Measurements from ENCODE around the gene SLC12A3. TPM values are rescaled to one million over a fixed set of nuclear protein-coding genes. Genes with fewer than 3 reads are reported as not detected.
A peak's percentile ranks its signal among the peaks of the same experiment; 100 is the strongest.

The SLC12A3 gene
- total and polyA plus RNA-seq, 12 donors, result 0.03 to 0.06 TPM; not detected in 10

GRCh38 chr16:56847173-56847910 is 17.7 kb upstream of the SLC12A3 start:
- peak overlapping the region in 2 of 5 donors; percentile 47 to 56 for H3K27ac ChIP-seq
- H3K4me3 ChIP-seq, result no peak overlapping the region
- H3K4me1 ChIP-seq (replicated peaks in 1 of 2), result peaks cover 4 to 18% of the 10 kb centered on the region in 2 donors
- no peaks in the 10 kb centered on the region for H3K27me3 ChIP-seq
- peaks cover 0 to 7% of the 10 kb centered on the region in 2 donors for H3K36me3 ChIP-seq (replicated peaks in 1 of 2)
- intact Hi-C loops (cut with DNase I), result no loop called here
- no peaks in the 10 kb centered on the region for H3K9me3 ChIP-seq (replicated peaks in 1 of 3)
- TF ChIP-seq CTCF (IDR thresholded peaks at IDR 0.05), result no peak
- no peak for TF ChIP-seq POLR2A (IDR thresholded peaks at IDR 0.05)
- DNase-seq, result peak in 1 of 7 donors; percentile 53
- WGBS, 4 donors, result 58 to 73% (median 71%) methylated on average over 9 of the region's 9 CpGs

- H3K27me3 ChIP-seq, result no peaks in the 10 kb centered on the region
- DNase-seq, result peak in 6 of 7 donors; percentile 45 to 78 (median 53)
- 53 to 61% (median 59%) methylated on average over 11 of the region's 11 CpGs for WGBS, 4 donors
- peaks cover 0 to under 1% of the 10 kb centered on the region in 2 donors for H3K36me3 ChIP-seq (replicated peaks in 1 of 2)
- TF ChIP-seq CTCF (IDR thresholded peaks at IDR 0.05) (no peak), POLR2A (IDR thresholded peaks at IDR 0.05) (no peak)
- intact Hi-C loops (cut with DNase I), result no loop called here
- peak overlapping the region in 2 of 5 donors; percentile 47 to 56 for H3K27ac ChIP-seq
- H3K4me1 ChIP-seq (replicated peaks in 1 of 2), result peaks cover 4 to 18% of the 10 kb centered on the region in 2 donors
- H3K9me3 ChIP-seq (replicated peaks in 1 of 3), result no peaks in the 10 kb centered on the region
- no peak overlapping the region for H3K4me3 ChIP-seq
Measured at GRCh38 chr16:56848029-56848936, 16.7 kb upstream of the SLC12A3 start.

GRCh38 chr16:56848955-56849689 is 15.9 kb upstream of the SLC12A3 start:
- Histone ChIP-seq H3K9me3 (replicated peaks in 1 of 3) (no peaks in the 10 kb centered on the region), H3K27ac (peak overlapping the region in 2 of 5 donors; percentile 47 to 56), H3K4me3 (no peak overlapping the region), H3K4me1 (replicated peaks in 1 of 2) (peaks cover 4 to 18% of the 10 kb centered on the region in 2 donors), H3K27me3 (no peaks in the 10 kb centered on the region), H3K36me3 (replicated peaks in 1 of 2) (no peaks in the 10 kb centered on the region)
- 33 to 45% (median 40%) methylated on average over 7 of the region's 7 CpGs for WGBS, 4 donors
- DNase-seq, result peak in 5 of 7 donors; percentile 44 to 58 (median 52)
- intact Hi-C loops (cut with DNase I), result no loop called here
- TF ChIP-seq POLR2A (IDR thresholded peaks at IDR 0.05) (no peak), CTCF (IDR thresholded peaks at IDR 0.05) (no peak)

Data from adrenal gland (tissue), 12 donors.